Esophagus squamous epithelium (tissue), 5 donors: Measurements from ENCODE around the gene NAA35. TPM values are rescaled to one million over a fixed set of nuclear protein-coding genes. Genes with fewer than 3 reads are reported as not detected.

Experiments
- DNase-seq: peaks from one replicate; lab custom pipeline; 2025; lab: John Stamatoyannopoulos, UW
- H3K27ac ChIP-seq, 4 donors: fragments of 200-600 bp; sonication (generic); one replicate each; pipeline ENCODE4 v1.5.1; 2016 to 2019; ENCODE audit warnings: mild to moderate bottlenecking in 1 of 4
- H3K27me3 ChIP-seq, 4 donors: fragments of 200-600 bp; sonication (generic); 1 replicate in 3 of 4; 2 replicates in 1 of 4; pipeline versions ENCODE4 v1.5.1 to v1.6.0; 2017 to 2021; ENCODE audit warnings: antibody characterized with exemption in 1 of 4
- H3K36me3 ChIP-seq, 3 donors: fragments of 200-600 bp; sonication (generic); one replicate each; pipeline ENCODE4 v1.5.1; 2016 to 2019
- H3K4me1 ChIP-seq, 3 donors: fragments of 200-600 bp; sonication (generic); one replicate each; pipeline ENCODE4 v1.5.1; 2017 to 2019
- H3K4me3 ChIP-seq, 4 donors: fragments of 200-600 bp; sonication (generic); 1 replicate in 3 of 4; 2 replicates in 1 of 4; pipeline ENCODE4 v1.5.1; 2016 to 2019; ENCODE audit warnings: mild to moderate bottlenecking in 2 of 4, moderate library complexity in 1 of 4
- H3K9me3 ChIP-seq, 3 donors: fragments of 200-600 bp; sonication (generic); one replicate each; pipeline ENCODE4 v1.5.1; 2016 to 2019
- CTCF ChIP-seq, 6 experiments: fragments of 450-650 bp in 4 of 6; fragments of 200-600 bp in 2 of 6; sonication (generic) in 2 of 6; IDR thresholded peaks; one replicate each; pipeline ENCODE4 v1.5.1; 2016 to 2019; ENCODE audit warnings: antibody characterized with exemption in 6 of 6, mild to moderate bottlenecking in 4 of 6, moderate library complexity in 4 of 6
- POLR2A ChIP-seq, 4 donors: fragments of 450-650 bp; IDR thresholded peaks; one replicate each; pipeline ENCODE4 v1.6.1; 2017; ENCODE audit warnings: antibody characterized with exemption in 4 of 4, mild to moderate bottlenecking in 4 of 4, moderate library complexity in 3 of 4
- WGBS, 2 donors: methylation state at CpG; one replicate each; pipeline ENCODE4 v1.1.5; 2018; 5-methylcytosine and 5-hydroxymethylcytosine counted together
- intact Hi-C: fragments of 100-400 bp; cut with DNase I; formaldehyde crosslinking; loops from one replicate; pipeline ENCODE4 v1.15.0; 2022
- total RNA-seq, 4 donors: library from RNA; depleted of rRNA; stranded (reverse); fragments of >200 nt; gene quantifications; one replicate each; pipeline ENCODE4 v1.1.0, GENCODE V29; 2016
- donor health status: DM: yes; HTN: yes; CAD: no.

The NAA35 gene
- total RNA-seq, 4 donors from 2014 or later, result 12.1 to 20.8 (median 19.9) TPM

DNA sequence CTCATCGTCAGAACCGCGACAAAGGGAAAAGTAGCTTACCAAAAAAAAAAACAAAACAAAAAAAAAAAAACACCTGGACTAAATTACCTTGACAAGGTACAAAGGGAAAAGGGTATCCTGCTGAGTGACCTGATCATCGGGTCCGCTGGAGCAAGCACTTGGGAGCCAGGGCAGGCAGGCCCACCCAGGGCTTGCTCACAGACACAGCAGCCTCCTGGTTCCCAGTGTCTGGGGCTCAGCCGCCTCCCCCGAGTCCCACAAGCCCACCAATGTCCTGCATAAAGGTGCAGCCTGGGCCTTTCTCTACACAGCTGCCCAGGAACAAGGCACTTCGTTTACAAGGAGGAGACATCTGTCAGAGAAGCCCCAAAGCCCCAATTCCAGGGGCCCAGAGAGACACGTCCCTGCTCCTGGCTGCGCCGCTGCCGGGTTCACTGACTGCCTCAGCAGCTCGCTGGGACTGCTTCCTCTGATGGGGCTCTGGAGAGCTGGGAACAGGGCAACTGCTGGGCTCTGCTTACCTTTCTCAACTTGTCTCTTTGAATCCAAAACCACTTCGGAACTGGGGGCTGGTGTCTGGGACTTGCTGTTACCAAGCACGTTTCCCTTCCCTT, 95.0 kb downstream of the NAA35 start:
- H3K36me3 ChIP-seq, result peaks cover 0 to 13% (median 0%) of the 10 kb centered on the region in 3 donors

GRCh38 chr9:86036555-86036954, 95.6 kb downstream of the NAA35 start:
- H3K36me3 ChIP-seq, result peaks cover 0 to 11% (median 0%) of the 10 kb centered on the region in 3 donors
- H3K27me3 ChIP-seq, result no peaks in the 10 kb centered on the region
- no peaks in the 10 kb centered on the region for H3K9me3 ChIP-seq
- WGBS, 2 donors, result 94 to 95% methylated on average over 9 of the region's 9 CpGs
- TF ChIP-seq POLR2A (IDR thresholded peaks at IDR 0.05), result no peak
- no peak for TF ChIP-seq CTCF (IDR thresholded peaks at IDR 0.05)
- H3K27ac ChIP-seq, result no peak overlapping the region
- H3K4me1 ChIP-seq, result no peaks in the 10 kb centered on the region
- intact Hi-C loops, result no loop called here
- no peak overlapping the region for H3K4me3 ChIP-seq
- DNase-seq, result no peak

More for the DNA sequence above, 95.0 kb downstream of the NAA35 start:
- Histone ChIP-seq H3K4me1 (no peaks in the 10 kb centered on the region), H3K27me3 (no peaks in the 10 kb centered on the region), H3K4me3 (no peak overlapping the region), H3K27ac (no peak overlapping the region), H3K9me3 (no peaks in the 10 kb centered on the region)
- DNase-seq, result no peak
- 73 to 91% methylated on average over 2 to 9 of the region's 15 CpGs for WGBS, 2 donors
- intact Hi-C loops, result no loop called here
- TF ChIP-seq CTCF (IDR thresholded peaks at IDR 0.05) (no peak), POLR2A (IDR thresholded peaks at IDR 0.05) (no peak)

- DNase-seq, result no peak
- H3K4me1 ChIP-seq, result no peaks in the 10 kb centered on the region
- TF ChIP-seq POLR2A (IDR thresholded peaks at IDR 0.05), result no peak
- TF ChIP-seq CTCF (IDR thresholded peaks at IDR 0.05), result no peak
- no peaks in the 10 kb centered on the region for H3K27me3 ChIP-seq
- H3K4me3 ChIP-seq, result no peak overlapping the region
- 88 to 92% methylated on average over 11 to 12 of the region's 12 CpGs for WGBS, 2 donors
- H3K9me3 ChIP-seq, result no peaks in the 10 kb centered on the region
- intact Hi-C loops, result no loop called here
- no peak overlapping the region for H3K27ac ChIP-seq
- H3K36me3 ChIP-seq, result no peaks in the 10 kb centered on the region
Measured at GRCh38 chr9:86039991-86040860, 99.3 kb downstream of the NAA35 start.

DNA sequence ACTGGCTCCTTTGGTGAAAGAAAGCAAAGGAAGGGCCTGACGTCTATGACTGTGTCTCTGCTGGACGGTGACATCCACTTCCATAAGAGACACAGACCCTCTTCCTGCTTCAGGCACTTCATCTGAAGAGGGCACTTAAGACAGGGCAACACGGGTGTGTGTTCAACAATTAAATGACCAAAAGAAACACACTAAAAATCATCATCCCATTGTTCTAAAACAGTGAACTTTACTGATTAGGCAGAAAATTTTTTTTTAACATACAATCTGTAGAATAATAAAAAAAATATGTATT, 99.9 kb downstream of the NAA35 start:
- intact Hi-C loops, result no loop called here
- Histone ChIP-seq H3K4me3 (no peak overlapping the region), H3K36me3 (no peaks in the 10 kb centered on the region), H3K9me3 (no peaks in the 10 kb centered on the region), H3K27me3 (no peaks in the 10 kb centered on the region), H3K27ac (no peak overlapping the region), H3K4me1 (no peaks in the 10 kb centered on the region)
- WGBS, 2 donors, result 70 to 84% methylated on average over 3 of the region's 3 CpGs
- TF ChIP-seq POLR2A (IDR thresholded peaks at IDR 0.05), result no peak
- TF ChIP-seq CTCF (IDR thresholded peaks at IDR 0.05), result no peak
- no peak for DNase-seq

- intact Hi-C loops, result no loop called here
- Histone ChIP-seq H3K27ac (no peak overlapping the region), H3K36me3 (no peaks in the 10 kb centered on the region), H3K4me3 (no peak overlapping the region), H3K4me1 (no peaks in the 10 kb centered on the region), H3K27me3 (no peaks in the 10 kb centered on the region), H3K9me3 (no peaks in the 10 kb centered on the region)
- no peak for TF ChIP-seq CTCF (IDR thresholded peaks at IDR 0.05)
- no peak for TF ChIP-seq POLR2A (IDR thresholded peaks at IDR 0.05)
- DNase-seq, result no peak
- WGBS, 2 donors, result 50 to 57% methylated on average over 3 to 4 of the region's 8 CpGs
Measured at GRCh38 chr9:86041311-86041741, 100.4 kb downstream of the NAA35 start.
